Measurements from ENCODE around the gene FAM193B. TPM values are rescaled to one million over a fixed set of nuclear protein-coding genes. Genes with fewer than 3 reads are reported as not detected.
A peak's percentile ranks its signal among the peaks of the same experiment; 100 is the strongest.

FAM193B gene
- total and polyA plus RNA-seq, 9 of the 15 experiments (the other 6 are each of a cell fraction or from before 2014, with no cell fraction given) = 4.4 to 76.4 (median 37.3) TPM

GRCh38 chr5:177494346-177495195 is 59.8 kb downstream of the FAM193B start (continued):
- TF ChIP-seq ZNF407 (IDR thresholded peaks at IDR 0.05; ENCODE audit: low read depth) (no peak), USF2 (CRISPR knock-in tag; IDR thresholded peaks at IDR 0.05) (no peak), NR2C1 (IDR thresholded peaks at IDR 0.05) (no peak), NR2C1 (tag; IDR thresholded peaks at IDR 0.05) (no peak), MYNN (IDR thresholded peaks at IDR 0.05) (peak; percentile 49; the same call in 1 of the 2 replicates), MYNN (CRISPR knock-in tag; IDR thresholded peaks at IDR 0.05) (no peak), SMARCE1 (IDR thresholded peaks at IDR 0.05) (peak; percentile 72), ZBED1 (IDR thresholded peaks at IDR 0.05) (no peak), ARHGAP35 (IDR thresholded peaks at IDR 0.05; ENCODE audit: partially characterized antibody) (no peak), MAFK (IDR thresholded peaks at IDR 0.05; ENCODE audit: low read length) (0 out of 2 replicates have a peak, but pooled peaks have one; percentile 18), ZBTB7A (IDR thresholded peaks at IDR 0.05; ENCODE audit: borderline replicate concordance, control insufficient read depth, low read depth, low read length) (peak; percentile 97), ZNF699 (CRISPR knock-in tag; IDR thresholded peaks at IDR 0.05; ENCODE audit: insufficient replicate concordance) (no peak), TRIM28 (IDR thresholded peaks at IDR 0.05) (no peak), RBBP5 (IDR thresholded peaks at IDR 0.05; ENCODE audit: borderline replicate concordance, insufficient read depth, low read length, poor library complexity, severe bottlenecking) (no peak), U2AF1 (optimal IDR thresholded peaks at IDR 0.05; ENCODE audit: low read depth, low read length) (no peak), HNRNPUL1 (IDR thresholded peaks at IDR 0.05; ENCODE audit: low read length) (no peak), TCFL5 (CRISPR knock-in tag; conservative IDR thresholded peaks at IDR 0.05) (no peak), SMAD3 (CRISPR knock-in tag; conservative IDR thresholded peaks at IDR 0.05) (no peak), POLR2AphosphoS5 (IDR thresholded peaks at IDR 0.05; ENCODE audit: control insufficient read depth, insufficient read depth, low read depth, low read length) (0 out of 2 replicates have a peak, but pooled peaks have one; percentile 11), MCM2 (IDR thresholded peaks at IDR 0.05; ENCODE audit: low read depth) (no peak), MCM7 (IDR thresholded peaks at IDR 0.05) (no peak), PML (IDR thresholded peaks at IDR 0.05; ENCODE audit: low read length) (no peak), MEF2D (tag; conservative IDR thresholded peaks at IDR 0.05; ENCODE audit: low read depth) (no peak)

Data from K562 (cell line).